Umbilical cord (tissue), 2 donors: ENCODE results near the gene UIMC1. TPM values are rescaled to one million over a fixed set of nuclear protein-coding genes. Genes with fewer than 3 reads are reported as not detected.

Experiments
- DNase-seq: peaks from one replicate; pipeline ENCODE4 v3.0.0-alpha.2; 2015; ENCODE audit warnings: low spot score
- total RNA-seq: library from RNA; depleted of rRNA; stranded (reverse); fragments of >200 nt; gene quantifications from one replicate; pipeline ENCODE4 v1.2.3, GENCODE V29; 2014; ENCODE audit warnings: low replicate concordance; ENCODE audit not compliant: insufficient read depth

The UIMC1 gene
- total RNA-seq, 1 donor from 2014 or later: 38.5 TPM

- DNase-seq: peak; percentile 21
These were observed 52.5 kb downstream of the UIMC1 start for GRCh38 chr5:176954050-176954449.

- no peak for DNase-seq
These were observed 53.9 kb downstream of the UIMC1 start for GRCh38 chr5:176952531-176953193.

GRCh38 chr5:176948458-176948857 is 58.1 kb downstream of the UIMC1 start:
- no peak for DNase-seq

- DNase-seq: no peak
These were observed 58.7 kb downstream of the UIMC1 start for GRCh38 chr5:176947847-176948246.

- DNase-seq: no peak
These were observed 62.3 kb downstream of the UIMC1 start for GRCh38 chr5:176944268-176944667.

- no peak for DNase-seq
These were observed 62.8 kb downstream of the UIMC1 start for GRCh38 chr5:176943816-176944215.

- DNase-seq: no peak
These were observed 64.6 kb downstream of the UIMC1 start for GRCh38 chr5:176941951-176942350.

- no peak for DNase-seq
These were observed 68.1 kb downstream of the UIMC1 start for GRCh38 chr5:176938472-176938871.

GRCh38 chr5:176935017-176935416 is 71.6 kb downstream of the UIMC1 start:
- DNase-seq: no peak

GRCh38 chr5:176934309-176934930 is 72.2 kb downstream of the UIMC1 start:
- no peak for DNase-seq

- no peak for DNase-seq
These were observed 76.9 kb downstream of the UIMC1 start for GRCh38 chr5:176929654-176930053.

GRCh38 chr5:176927562-176927961 is 79.0 kb downstream of the UIMC1 start:
- no peak for DNase-seq

GRCh38 chr5:176922817-176923216 is 83.8 kb downstream of the UIMC1 start:
- no peak for DNase-seq

- DNase-seq: no peak
These were observed 84.9 kb downstream of the UIMC1 start for GRCh38 chr5:176921714-176922113.

GRCh38 chr5:176918613-176919012 is 88.0 kb downstream of the UIMC1 start:
- no peak for DNase-seq

GRCh38 chr5:176916337-176916736 is 90.2 kb downstream of the UIMC1 start:
- no peak for DNase-seq

GRCh38 chr5:176915906-176916305 is 90.7 kb downstream of the UIMC1 start:
- DNase-seq: no peak

- DNase-seq: no peak
These were observed 94.5 kb downstream of the UIMC1 start for GRCh38 chr5:176912115-176912514.

- no peak for DNase-seq
These were observed 97.8 kb downstream of the UIMC1 start for GRCh38 chr5:176908675-176909368.

GRCh38 chr5:176906796-176907195 is 99.8 kb downstream of the UIMC1 start:
- no peak for DNase-seq

- DNase-seq: no peak
These were observed 100.5 kb downstream of the UIMC1 start for GRCh38 chr5:176906126-176906525.

GRCh38 chr5:176904276-176904675 is 102.3 kb downstream of the UIMC1 start:
- no peak for DNase-seq
